ENCODE data around the gene CATSPERD.
"Not testable (repeated sequence)": the region's sequence is repeated elsewhere in the genome, so short reads cannot be mapped to it uniquely, and the experiment has no call there.

The CATSPERD gene

GRCh38 chr19:5698635-5699422 lies 21.6 kb upstream of the CATSPERD start:
- DNase-seq, result no peak

GRCh38 chr19:5700455-5701092 lies 19.9 kb upstream of the CATSPERD start:
- no peak for DNase-seq

GRCh38 chr19:5702053-5702410 lies 18.4 kb upstream of the CATSPERD start:
- not testable (repeated sequence) for DNase-seq

GRCh38 chr19:5703819-5704818 lies 16.3 kb upstream of the CATSPERD start:
- DNase-seq, result no peak

GRCh38 chr19:5705552-5705951 lies 14.9 kb upstream of the CATSPERD start:
- DNase-seq, result no peak

- DNase-seq, result no peak
Observed at GRCh38 chr19:5706876-5707573, 13.4 kb upstream of the CATSPERD start.

GRCh38 chr19:5707576-5708575 lies 12.6 kb upstream of the CATSPERD start:
- no peak for DNase-seq

- DNase-seq, result no peak
Observed at GRCh38 chr19:5711025-5711424, 9.4 kb upstream of the CATSPERD start.

GRCh38 chr19:5711713-5712161 lies 8.7 kb upstream of the CATSPERD start:
- no peak for DNase-seq

GRCh38 chr19:5713228-5713627 lies 7.2 kb upstream of the CATSPERD start:
- DNase-seq, result no peak

- no peak for DNase-seq
Observed at GRCh38 chr19:5714816-5715215, 5.6 kb upstream of the CATSPERD start.

- no peak for DNase-seq
Observed at GRCh38 chr19:5717215-5717935, 3.1 kb upstream of the CATSPERD start.

GRCh38 chr19:5718037-5718578 lies 2.3 kb upstream of the CATSPERD start:
- no peak for DNase-seq

GRCh38 chr19:5718579-5719273 lies 1.7 kb upstream of the CATSPERD start:
- DNase-seq, result no peak

- no peak for DNase-seq
Observed at GRCh38 chr19:5719274-5719960, 1.0 kb upstream of the CATSPERD start.

GRCh38 chr19:5727453-5728050 lies 7.1 kb downstream of the CATSPERD start:
- no peak for DNase-seq

- not testable (repeated sequence) for DNase-seq
Observed at GRCh38 chr19:5733172-5733571, 12.7 kb downstream of the CATSPERD start.

GRCh38 chr19:5738423-5738822 lies 18.0 kb downstream of the CATSPERD start:
- no peak for DNase-seq

All from hippocampal formation (tissue), 2 donors.